H1 (cell line): ENCODE results near the gene BMAL2. TPM values are rescaled to one million over a fixed set of nuclear protein-coding genes. Genes with fewer than 3 reads are reported as not detected.

ENCODE experiments used
- CTCF ChIA-PET: fragments of 300-600 bp; sonication (Branson Sonifier 250); formaldehyde crosslinking; loops from one replicate; lab custom pipeline; 2021; ENCODE audit not compliant: partially characterized antibody; lab: Charles Lee
- POLR2A ChIA-PET: fragments of 300-600 bp; sonication (Branson Sonifier 250); formaldehyde crosslinking; loops from one replicate; lab custom pipeline; 2021; ENCODE audit warnings: inconsistent platforms; ENCODE audit not compliant: partially characterized antibody; lab: Charles Lee
- DNase-seq, 2 experiments: peaks; one replicate each; pipeline versions ENCODE4 v3.0.0 to v3.0.0-alpha.2; 2010 to 2022; ENCODE audit warnings: low spot score in 2 of 2, low read depth in 1 of 2, mixed read lengths in 1 of 2
- FAIRE-seq: peaks from 2 replicates; lab custom pipeline; 2011; peaks lifted over from hg19 to GRCh38; lab: Jason Lieb, UNC
- H2AFZ ChIP-seq: 2 replicates; pipeline ENCODE4 v1.8.1; 2012; ENCODE audit warnings: low read length, inconsistent platforms
- H2AK5ac ChIP-seq: 2 replicates; pipeline ENCODE4 v1.6.1; 2013; ENCODE audit warnings: low read depth, low read length
- H2BK120ac ChIP-seq: replicated peaks from 2 replicates; pipeline ENCODE3; 2013; ENCODE audit warnings: low read depth, low read length, inconsistent platforms
- H2BK12ac ChIP-seq: 2 replicates; pipeline ENCODE4 v1.6.1; 2013; ENCODE audit warnings: low read depth, low read length
- H2BK15ac ChIP-seq: 2 replicates; pipeline ENCODE4 v1.6.1; 2013; ENCODE audit warnings: low read length
- H2BK20ac ChIP-seq: 2 replicates; pipeline ENCODE4 v1.6.1; 2013; ENCODE audit warnings: low read length
- H2BK5ac ChIP-seq: 2 replicates; pipeline ENCODE4 v1.6.1; 2013; ENCODE audit warnings: low read depth, low read length
- H3K14ac ChIP-seq: 2 replicates; pipeline ENCODE4 v1.6.1; 2013; ENCODE audit warnings: inconsistent platforms; ENCODE audit not compliant: insufficient read length
- H3K18ac ChIP-seq: 2 replicates; pipeline ENCODE4 v1.6.1; 2013; ENCODE audit warnings: low read length; ENCODE audit errors: extremely low read depth
- H3K23ac ChIP-seq: 2 replicates; pipeline ENCODE4 v1.6.1; 2013; ENCODE audit warnings: inconsistent platforms; ENCODE audit not compliant: insufficient read length
- H3K23me2 ChIP-seq: 2 replicates; pipeline ENCODE4 v1.6.1; 2013; ENCODE audit warnings: low read depth, low read length
- H3K27ac ChIP-seq: 2 replicates; pipeline ENCODE4 v1.6.1; 2011; ENCODE audit warnings: low read depth, low read length, inconsistent platforms
- H3K27me3 ChIP-seq, 4 experiments: replicated peaks in 1 of 4; 1 replicate in 1 of 4; 2 replicates in 3 of 4; pipeline versions ENCODE4 v1.6.1 to v1.8.1; 2011 to 2013; ENCODE audit warnings: low read length in 3 of 4, mild to moderate bottlenecking in 3 of 4, inconsistent platforms in 2 of 4, mixed read lengths in 2 of 4, moderate library complexity in 1 of 4; ENCODE audit not compliant: control insufficient read depth in 3 of 4, insufficient read depth in 3 of 4; ENCODE audit errors: extremely low read depth in 1 of 4
- H3K36me3 ChIP-seq, 4 experiments: 2 replicates each; pipeline versions ENCODE4 v1.6.1 to v1.8.1; 2011 to 2013; ENCODE audit warnings: mild to moderate bottlenecking in 4 of 4, low read length in 3 of 4, moderate library complexity in 2 of 4, control low read depth in 1 of 4, inconsistent platforms in 1 of 4; ENCODE audit not compliant: insufficient read depth in 4 of 4, control insufficient read depth in 2 of 4
- H3K4ac ChIP-seq: replicated peaks from 2 replicates; pipeline ENCODE3; 2013; ENCODE audit warnings: low read length, low read depth, mixed read lengths, inconsistent platforms; ENCODE audit not compliant: insufficient read length
- H3K4me1 ChIP-seq, 4 experiments: replicated peaks in 1 of 4; 1 replicate in 1 of 4; 2 replicates in 3 of 4; pipeline versions ENCODE4 v1.6.1 to v1.8.1; 2011 to 2013; ENCODE audit warnings: low read length in 3 of 4, inconsistent platforms in 2 of 4, mixed read lengths in 1 of 4; ENCODE audit not compliant: insufficient read depth in 4 of 4, control insufficient read depth in 3 of 4
- H3K4me2 ChIP-seq, 2 experiments: 2 replicates each; pipeline versions ENCODE4 v1.6.1 to v1.8.1; 2011 to 2013; ENCODE audit warnings: low read depth in 2 of 2, low read length in 2 of 2, control low read depth in 1 of 2, inconsistent platforms in 1 of 2, mild to moderate bottlenecking in 1 of 2; ENCODE audit not compliant: insufficient read depth in 1 of 2
- H3K4me3 ChIP-seq, 4 experiments: fragments of 200-600, 300-600 bp in 1 of 4; sonication (generic), shearing (Covaris generic), sonication (Bioruptor Twin) in 1 of 4; 2 replicates each; pipeline versions ENCODE4 v1.5.1 to v1.8.1; 2011 to 2016; ENCODE audit warnings: low read length in 4 of 4, low read depth in 3 of 4, control low read depth in 2 of 4, inconsistent platforms in 2 of 4, mild to moderate bottlenecking in 2 of 4, mixed read lengths in 1 of 4, moderate library complexity in 1 of 4; ENCODE audit not compliant: insufficient read depth in 2 of 4; ENCODE audit errors: extremely low read depth in 1 of 4
- H3K56ac ChIP-seq: replicated peaks from 2 replicates; pipeline ENCODE3; 2013; ENCODE audit warnings: low read depth, mild to moderate bottlenecking, mixed read lengths, low read length, inconsistent platforms; ENCODE audit not compliant: insufficient read length
- H3K79me1 ChIP-seq: 2 replicates; pipeline ENCODE4 v1.6.1; 2013; ENCODE audit warnings: low read depth, low read length, control low read depth
- H3K79me2 ChIP-seq, 2 experiments: 2 replicates each; pipeline versions ENCODE4 v1.6.1 to v1.8.1; 2012 to 2013; ENCODE audit warnings: low read length in 2 of 2, mild to moderate bottlenecking in 2 of 2, inconsistent platforms in 1 of 2; ENCODE audit not compliant: insufficient read depth in 2 of 2, control insufficient read depth in 1 of 2
- H3K9ac ChIP-seq, 4 experiments: replicated peaks in 1 of 4; 1 replicate in 1 of 4; 2 replicates in 3 of 4; pipeline versions ENCODE4 v1.6.1 to v1.8.1; 2011 to 2013; ENCODE audit warnings: low read depth in 3 of 4, low read length in 3 of 4, control low read depth in 2 of 4, mild to moderate bottlenecking in 2 of 4, moderate library complexity in 2 of 4, inconsistent platforms in 1 of 4; ENCODE audit errors: extremely low read depth in 1 of 4
- H3K9me3 ChIP-seq, 2 experiments: 2 replicates each; pipeline versions ENCODE4 v1.6.1 to v1.8.1; 2012 to 2013; ENCODE audit warnings: mild to moderate bottlenecking in 2 of 2, moderate library complexity in 2 of 2, control low read depth in 1 of 2, inconsistent platforms in 1 of 2, low read depth in 1 of 2, low read length in 1 of 2, mixed read lengths in 1 of 2; ENCODE audit not compliant: insufficient read depth in 2 of 2
- H4K20me1 ChIP-seq, 2 experiments: replicated peaks in 1 of 2; 2 replicates each; pipeline versions ENCODE3 to v1.8.1; 2011 to 2013; ENCODE audit warnings: inconsistent platforms in 2 of 2, low read length in 2 of 2, mild to moderate bottlenecking in 1 of 2; ENCODE audit not compliant: insufficient read depth in 2 of 2, control insufficient read depth in 1 of 2
- H4K5ac ChIP-seq: 2 replicates; pipeline ENCODE4 v1.6.1; 2013; ENCODE audit warnings: low read length, low read depth, mixed read lengths, inconsistent platforms; ENCODE audit not compliant: insufficient read length
- H4K8ac ChIP-seq: 2 replicates; pipeline ENCODE4 v1.8.0; 2013; ENCODE audit warnings: mild to moderate bottlenecking, moderate library complexity, low read length, inconsistent platforms; ENCODE audit not compliant: insufficient read depth; ENCODE audit errors: extremely low read depth
- H4K91ac ChIP-seq: replicated peaks from 2 replicates; pipeline ENCODE3; 2013; ENCODE audit warnings: low read length, mixed read lengths, inconsistent platforms; ENCODE audit not compliant: insufficient read length
- EGR1 ChIP-seq: IDR thresholded peaks from 2 replicates; pipeline ENCODE4 v1.6.1; 2011; ENCODE audit warnings: low read depth, low read length, borderline replicate concordance
- EP300 ChIP-seq, 2 experiments: IDR thresholded peaks; 1 replicate in 1 of 2; 2 replicates in 1 of 2; pipeline ENCODE4 v1.6.1; 2011 to 2012; ENCODE audit warnings: low read depth in 2 of 2, low read length in 2 of 2, mild to moderate bottlenecking in 2 of 2, borderline replicate concordance in 1 of 2, inconsistent platforms in 1 of 2, moderate library complexity in 1 of 2
- EZH2 ChIP-seq: fragments of 200-600 bp; sonication (generic); IDR thresholded peaks from 2 replicates; pipeline ENCODE4 v1.7.1; 2012; ENCODE audit warnings: low read depth, mild to moderate bottlenecking, moderate library complexity, low read length, inconsistent platforms; ENCODE audit not compliant: severe bottlenecking
- SAP30 ChIP-seq: fragments of 300-600 bp; sonication (generic); IDR thresholded peaks from 2 replicates; pipeline ENCODE4 v1.7.1; 2012; ENCODE audit warnings: low read length, moderate library complexity, mild to moderate bottlenecking, inconsistent platforms; ENCODE audit not compliant: insufficient read depth, insufficient replicate concordance
- SP2 ChIP-seq: IDR thresholded peaks from 2 replicates; pipeline ENCODE4 v1.6.1; 2012; ENCODE audit warnings: mild to moderate bottlenecking, low read length, inconsistent platforms
- TBP ChIP-seq: IDR thresholded peaks from 2 replicates; pipeline ENCODE4 v1.6.1; 2011; ENCODE audit warnings: low read depth, low read length, improper control_type of control experiment
- TEAD4 ChIP-seq: IDR thresholded peaks from 2 replicates; pipeline ENCODE4 v1.6.1; 2012; ENCODE audit warnings: low read depth, low read length, inconsistent platforms, mixed read lengths
- WGBS, 2 experiments: shearing (Covaris generic) in 1 of 2; methylation state at CpG; one replicate each; pipeline versions ENCODE4 v1.1.6 to v1.1.7; 2013 to 2015; ENCODE audit warnings: low lambda C conversion rate in 2 of 2, mixed read lengths in 2 of 2, inconsistent platforms in 1 of 2, low coverage in 1 of 2, missing lambda C conversion rate in 1 of 2; ENCODE audit not compliant: insufficient replicate concordance in 2 of 2, insufficient coverage in 1 of 2, insufficient read length in 1 of 2; ENCODE audit errors: extremely low coverage in 1 of 2, missing lambda C conversion rate in 1 of 2; 5-methylcytosine and 5-hydroxymethylcytosine counted together
- polyA plus RNA-seq, 7 experiments: library from polyadenylated mRNA; depleted of rRNA in 3 of 7; stranded (reverse) in 5 of 7; unstranded in 2 of 7; fragments of >200 nt in 5 of 7; fragments of 200-250 nt in 2 of 7; gene quantifications; 1 replicate in 5 of 7; 2 replicates in 1 of 7; 4 replicates in 1 of 7; pipeline versions ENCODE4 v1.2.1 to v1.2.3, GENCODE V29; 2011 to 2013; ENCODE audit warnings: missing spikeins in 2 of 7, mixed read lengths in 2 of 7
- total RNA-seq: library from RNA; stranded (reverse); fragmentation: NEBNext Ultra II Directional; extraction: Animal tissue kit (Norgen Biotek cat#: 25700); gene quantifications from 2 replicates; pipeline ENCODE4 v1.2.1, GENCODE V29; 2021

BMAL2 gene
- total and polyA plus RNA-seq, 2 of the 8 experiments (the other 6 are each of a cell fraction or from before 2014, with no cell fraction given) = 3.2 to 20.6 TPM

DNA sequence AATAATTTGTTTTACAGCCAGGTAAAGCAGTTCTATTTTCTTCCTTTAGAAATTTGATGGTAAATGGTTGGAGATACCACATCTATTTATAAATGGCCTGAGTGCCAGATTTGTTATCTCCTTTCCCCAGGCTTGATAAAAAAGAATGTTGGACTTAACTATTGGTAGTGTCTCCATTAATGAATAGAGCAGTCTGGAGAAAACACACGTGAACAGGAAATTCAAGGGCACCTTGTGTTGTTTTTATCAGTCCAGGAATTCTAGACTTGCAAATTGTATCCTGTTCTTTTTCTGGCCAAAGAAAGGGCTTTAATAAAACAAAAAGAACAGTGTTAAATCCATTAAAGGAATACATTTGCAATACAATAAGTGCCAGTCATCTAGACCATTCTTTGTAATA lies 40.8 kb upstream of the BMAL2 start:
- H3K79me2 ChIP-seq = peaks cover 0 to 27% of the 10 kb centered on the region in 2 experiments; a peak in 1 of 4 replicates
- no peak overlapping the region for H3K4ac ChIP-seq
- H2AK5ac ChIP-seq = no peak overlapping the region
- H4K8ac ChIP-seq = no peak overlapping the region
- no peaks in the 10 kb centered on the region for H3K36me3 ChIP-seq
- no peak overlapping the region for H3K14ac ChIP-seq
- no peak overlapping the region for H4K91ac ChIP-seq
- peaks cover 0 to 9% (median under 1%) of the 10 kb centered on the region in 4 experiments; a peak in 3 of 7 replicates for H3K4me1 ChIP-seq
- H3K23ac ChIP-seq = no peak overlapping the region
- no peaks in the 10 kb centered on the region for H3K9me3 ChIP-seq
- H2BK15ac ChIP-seq = no peak overlapping the region
- H4K20me1 ChIP-seq = no peaks in the 10 kb centered on the region
- POLR2A ChIA-PET = no interaction called here
- TF ChIP-seq SP2 (no peak), SAP30 (no peak), EZH2 (no peak), EP300 (IDR thresholded peaks at IDR 0.05; ENCODE audit: borderline replicate concordance in 1 of 2, low read depth in 2 of 2, low read length in 2 of 2) (no peak), TEAD4 (no peak), TBP (no peak), EGR1 (no peak)
- no peak overlapping the region for H2AFZ ChIP-seq
- H3K4me2 ChIP-seq = peak overlapping the region in 1 of 2 experiments; percentile 14; a peak in 1 of 4 replicates
- H4K5ac ChIP-seq = no peak overlapping the region
- no peak overlapping the region for H3K27ac ChIP-seq
- FAIRE-seq = no peak
- CTCF ChIA-PET = interaction anchor here (1.5 kb wide), 1 partner anchor 15 kb away, joined by 5 read pairs; no protein-coding TSS in a partner anchor
- 9% methylated on average over 1 of the region's 1 CpG; no CpG with 5 or more reads in 1 of the 2 experiments for WGBS, 2 experiments
- H3K18ac ChIP-seq = no peak overlapping the region
- 0 out of 2 replicates have a peak, but pooled peaks cover 3% of the 10 kb centered on the region for H3K79me1 ChIP-seq
- H3K9ac ChIP-seq = no peak overlapping the region
- no peak overlapping the region for H2BK20ac ChIP-seq
- no peak overlapping the region for H2BK5ac ChIP-seq
- no peak overlapping the region; a peak in 1 of 8 replicates for H3K4me3 ChIP-seq
- no peak overlapping the region for H3K56ac ChIP-seq
- no peaks in the 10 kb centered on the region for H3K27me3 ChIP-seq
- no peak for DNase-seq
- no peak overlapping the region for H2BK120ac ChIP-seq
- H2BK12ac ChIP-seq = no peak overlapping the region
- no peaks in the 10 kb centered on the region for H3K23me2 ChIP-seq
